Right ventricle myocardium superior (tissue), 1 donor: Measurements from ENCODE around the gene ZNF41. TPM values are rescaled to one million over a fixed set of nuclear protein-coding genes. Genes with fewer than 3 reads are reported as not detected.

Experiments used
- ATAC-seq: fragments of 200-7000 bp; cut with Tn5 transposase; one replicate; pipeline ENCODE4 v1.9.1; 2020; ENCODE audit warnings: mild to moderate bottlenecking; ENCODE audit not compliant: poor library complexity
- DNase-seq: peaks from one replicate; pipeline ENCODE4 v3.0.0-alpha.2; 2020
- intact Hi-C: fragments of 100-400 bp; cut with DNase I; formaldehyde crosslinking; loops from one replicate; pipeline ENCODE4 v1.11.2; 2022
- total RNA-seq: library from RNA; stranded (reverse); fragmentation: NEBNext Ultra II Directional; extraction: Animal tissue kit (Norgen Biotek cat#: 25700); gene quantifications from one replicate; pipeline ENCODE4 v1.2.1, GENCODE V29; 2021
- donor health status: DM: no; HTN: yes; CAD: no; lungs with severe emphysema.

The ZNF41 gene
- total RNA-seq, 1 donor from 2014 or later: 12.8 TPM

- DNase-seq (no peak), ATAC-seq (no peak)
- intact Hi-C loops: no loop called here
Observed at GRCh38 chrX:47446431-47446830, 36.6 kb downstream of the ZNF41 start.

GRCh38 chrX:47430925-47431324 is 52.1 kb downstream of the ZNF41 start:
- ATAC-seq (no peak), DNase-seq (no peak)
- intact Hi-C loops: no loop called here

DNA sequence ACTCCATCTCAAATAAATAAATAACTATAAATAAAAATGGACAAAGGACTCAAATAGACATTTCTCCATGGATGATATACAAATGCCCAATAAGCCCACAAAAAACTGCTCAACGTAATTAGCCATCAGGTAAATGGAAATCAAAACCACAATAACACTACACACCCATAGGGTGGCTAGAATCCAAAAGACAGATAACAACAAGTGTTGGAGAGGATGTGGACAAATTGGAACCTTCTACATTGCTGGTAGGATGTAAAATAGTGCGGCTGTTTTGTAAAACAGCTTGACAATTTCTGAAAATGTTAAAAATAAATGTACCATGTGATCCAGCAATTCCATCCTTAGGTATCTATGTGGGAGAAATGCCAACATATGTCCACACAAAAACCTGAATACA is 60.6 kb downstream of the ZNF41 start:
- ATAC-seq (no peak), DNase-seq (no peak)
- intact Hi-C loops: no loop called here

DNA sequence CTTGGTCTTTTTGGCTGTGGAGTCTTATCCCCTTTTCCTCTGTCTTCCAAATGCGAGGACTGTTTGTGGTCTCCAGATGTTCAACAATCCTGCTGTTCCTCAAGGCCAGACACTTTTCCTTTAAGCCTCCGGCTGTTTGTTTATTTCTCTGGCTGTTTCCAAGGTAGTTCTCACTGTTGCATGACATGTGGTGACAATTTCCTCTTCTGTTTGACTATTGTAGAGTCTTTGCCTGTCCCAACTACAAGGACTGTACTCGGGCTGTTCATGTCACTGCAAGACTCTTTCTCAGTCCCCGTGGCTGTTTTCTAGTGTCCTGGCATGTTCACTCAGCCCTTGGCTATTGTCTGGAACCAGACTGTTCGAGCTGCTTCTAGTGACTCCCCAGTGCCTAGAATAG is 62.1 kb downstream of the ZNF41 start:
- DNase-seq (no peak), ATAC-seq (no peak)
- intact Hi-C loops: no loop called here

DNA sequence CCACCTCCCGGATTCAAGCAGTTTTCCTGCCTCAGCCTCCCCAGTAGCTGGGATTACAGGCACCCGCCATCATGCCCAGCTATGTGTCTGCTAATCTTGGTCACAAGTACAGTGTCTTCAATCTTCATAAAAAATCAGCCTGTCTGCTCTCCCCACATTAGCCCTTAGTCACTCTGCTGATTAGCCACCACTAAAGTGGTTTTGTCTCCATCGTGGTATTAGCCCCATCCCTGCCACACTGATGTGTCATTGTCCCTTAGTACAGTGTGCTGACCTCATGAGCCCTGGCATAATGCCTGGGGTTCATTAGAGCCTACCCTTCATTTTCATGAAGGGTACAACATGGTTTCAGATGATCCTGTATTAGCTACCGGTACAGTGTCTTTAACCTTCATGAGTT is 62.8 kb downstream of the ZNF41 start:
- intact Hi-C loops: no loop called here
- ATAC-seq: no peak
- DNase-seq: no peak

DNA sequence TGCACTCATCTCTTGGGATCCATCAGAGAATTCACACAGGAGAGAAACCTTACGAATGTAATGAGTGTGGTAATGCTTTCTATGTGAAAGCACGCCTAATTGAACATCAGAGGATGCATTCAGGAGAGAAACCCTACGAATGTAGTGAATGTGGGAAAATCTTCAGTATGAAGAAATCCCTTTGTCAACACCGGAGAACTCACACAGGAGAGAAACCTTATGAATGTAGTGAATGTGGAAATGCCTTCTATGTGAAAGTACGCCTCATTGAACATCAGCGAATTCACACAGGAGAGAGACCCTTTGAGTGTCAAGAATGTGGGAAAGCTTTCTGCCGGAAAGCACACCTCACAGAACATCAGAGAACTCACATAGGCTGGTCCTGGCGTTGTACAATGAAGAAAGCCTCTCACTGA is 69.8 kb downstream of the ZNF41 start:
- DNase-seq (no peak), ATAC-seq (no peak)
- intact Hi-C loops: no loop called here

Other genes with a start within 250 kb of the ZNF41 start
- gene ZNF157, start 112.6 kb downstream of the ZNF41 start, total RNA-seq: not detected
- gene ARAF, start 78.0 kb upstream of the ZNF41 start, total RNA-seq: 65.7 TPM
- gene TIMP1, start 99.2 kb upstream of the ZNF41 start, total RNA-seq: 62.7 TPM
- gene SYN1, start 136.6 kb upstream of the ZNF41 start, total RNA-seq: 10.9 TPM
- gene CFP, start 146.7 kb upstream of the ZNF41 start, total RNA-seq: 2.6 TPM
- gene ELK1, start 167.3 kb upstream of the ZNF41 start, total RNA-seq: 20.9 TPM
- gene UXT, start 176.0 kb upstream of the ZNF41 start, total RNA-seq: 93.2 TPM